K562 (cell line): ENCODE measurements around the gene DBNDD2. TPM values are rescaled to one million over a fixed set of nuclear protein-coding genes. Genes with fewer than 3 reads are reported as not detected.
A peak's percentile ranks its signal among the peaks of the same experiment; 100 is the strongest.

Experiments
- ARNT ChIP-seq, 2 experiments: fragments of 450-650 bp; IDR thresholded peaks; 2 replicates each; pipeline ENCODE4 v1.6.1; 2016; ENCODE audit warnings: mild to moderate bottlenecking in 1 of 2
- GATAD2A ChIP-seq: fragments of 450-650 bp; IDR thresholded peaks from 2 replicates; pipeline ENCODE4 v1.6.1; 2017
- LARP7 ChIP-seq: fragments of 450-650 bp; IDR thresholded peaks from 2 replicates; pipeline ENCODE4 v1.6.1; 2016
- NUFIP1 ChIP-seq: fragments of 450-650 bp; IDR thresholded peaks from 2 replicates; pipeline ENCODE4 v1.6.1; 2018; ENCODE audit not compliant: partially characterized antibody
- POU5F1 ChIP-seq: fragments of 150-350 bp; IDR thresholded peaks from 2 replicates; pipeline ENCODE4 v1.6.1; 2014; ENCODE audit warnings: borderline replicate concordance, low read length, low read depth, mild to moderate bottlenecking; ENCODE audit not compliant: partially characterized antibody
- RBM15 ChIP-seq: fragments of 200-400 bp; formaldehyde crosslinking; IDR thresholded peaks from 2 replicates; pipeline ENCODE4 v1.6.1; 2018; ENCODE audit warnings: mild to moderate bottlenecking, low read length, moderate library complexity; ENCODE audit not compliant: insufficient read depth
- RBM39 ChIP-seq: fragments of 200-400 bp; formaldehyde crosslinking; optimal IDR thresholded peaks from 2 replicates; pipeline ENCODE3; 2018; ENCODE audit warnings: low read depth, low read length
- RFX5 ChIP-seq: IDR thresholded peaks from 2 replicates; pipeline ENCODE4 v1.6.1; 2011; ENCODE audit warnings: low read depth, mild to moderate bottlenecking, improper control_type of control experiment, low read length
- STAG1 ChIP-seq: sonication (generic); formaldehyde crosslinking; IDR thresholded peaks from 2 replicates; pipeline ENCODE4 v1.5.0; 2020; ENCODE audit warnings: missing genetic modification reagents, borderline replicate concordance
- STAT5B ChIP-seq: fragments of 250-450 bp; sonication (Bioruptor Pico); IDR thresholded peaks from 2 replicates; pipeline ENCODE4 v1.8.0; 2021; ENCODE audit warnings: mild to moderate bottlenecking, inconsistent platforms
- TCF7 ChIP-seq: sonication (generic); IDR thresholded peaks from 2 replicates; pipeline ENCODE4 v1.6.1; 2016; ENCODE audit warnings: antibody characterized with exemption, borderline replicate concordance
- ZNF224 ChIP-seq: sonication (generic); formaldehyde crosslinking; IDR thresholded peaks from 2 replicates; pipeline ENCODE4 v1.8.0; 2022; ENCODE audit warnings: mild to moderate bottlenecking, missing genetic modification reagents
- ZNF24 ChIP-seq: fragments of 450-650 bp; IDR thresholded peaks from 2 replicates; pipeline ENCODE4 v1.6.1; 2016
- ZNF77 ChIP-seq: fragments of 250-450 bp; sonication (Bioruptor Pico); IDR thresholded peaks from 2 replicates; pipeline ENCODE4 v1.5.0; 2020
- ZNF778 ChIP-seq: fragments of 450-650 bp; formaldehyde crosslinking; IDR thresholded peaks from 2 replicates; pipeline ENCODE4 v1.4.0; 2020; ENCODE audit warnings: mild to moderate bottlenecking, moderate library complexity
- ZSCAN29 ChIP-seq: fragments of 450-650 bp; IDR thresholded peaks from 2 replicates; pipeline ENCODE4 v1.6.1; 2017
- polyA plus RNA-seq, 8 experiments: library from polyadenylated mRNA; depleted of rRNA in 4 of 8; stranded (reverse) in 5 of 8; unstranded in 3 of 8; fragments of >200 nt; fragmentation: Nextera tagmentation in 2 of 8; fragmentation: Illumina TruSeq in 1 of 8; extraction: Ambion mirVana in 2 of 8; extraction: Trizol in 1 of 8; gene quantifications; 2 replicates each; pipeline versions ENCODE4 v1.2.1 to v1.2.3, GENCODE V29; 2011 to 2014; ENCODE audit warnings: inconsistent platforms in 1 of 8, missing spikeins in 1 of 8
- total RNA-seq, 7 experiments: library from RNA; depleted of rRNA in 6 of 7; stranded (reverse); fragments of >200 nt in 6 of 7; fragmentation: Illumina TruSeq in 2 of 7; extraction: Trizol in 2 of 7; gene quantifications; 2 replicates each; pipeline versions ENCODE4 v1.2.1 to v1.2.3, GENCODE V29; 2011 to 2021; ENCODE audit warnings: low replicate concordance in 1 of 7
- TF ChIP-seq, protein P1 (sequence below): fragments of 250-450 bp; sonication (Bioruptor Pico); IDR thresholded peaks from 2 replicates; pipeline ENCODE4 v1.6.1; 2021; ENCODE audit warnings: mild to moderate bottlenecking
- TF ChIP-seq, protein P2 (sequence below): sonication (generic); formaldehyde crosslinking; IDR thresholded peaks from 2 replicates; pipeline ENCODE4 v1.8.1; 2023; ENCODE audit warnings: mild to moderate bottlenecking, missing genetic modification reagents
- TF ChIP-seq, protein P3 (sequence below): fragments of 250-450 bp; sonication (Bioruptor Pico); IDR thresholded peaks from 2 replicates; pipeline ENCODE4 v1.5.0; 2022; ENCODE audit warnings: mild to moderate bottlenecking
- TF ChIP-seq, protein P4 (sequence below): sonication (generic); formaldehyde crosslinking; IDR thresholded peaks from 2 replicates; pipeline ENCODE4 v1.8.1; 2022; ENCODE audit warnings: missing genetic modification reagents
- TF ChIP-seq, protein P5 (sequence below): fragments of 450-650 bp; IDR thresholded peaks from 2 replicates; pipeline ENCODE4 v1.6.1; 2016
- TF ChIP-seq, protein P6 (sequence below): fragments of 250-450 bp; sonication (Bioruptor Pico); IDR thresholded peaks from 2 replicates; pipeline ENCODE4 v1.5.1; 2021; ENCODE audit warnings: mild to moderate bottlenecking

The DBNDD2 gene
- total and polyA plus RNA-seq, 9 of the 15 experiments (the other 6 are each of a cell fraction or from before 2014, with no cell fraction given): 12.8 to 64.0 (median 35.8) TPM

DNA sequence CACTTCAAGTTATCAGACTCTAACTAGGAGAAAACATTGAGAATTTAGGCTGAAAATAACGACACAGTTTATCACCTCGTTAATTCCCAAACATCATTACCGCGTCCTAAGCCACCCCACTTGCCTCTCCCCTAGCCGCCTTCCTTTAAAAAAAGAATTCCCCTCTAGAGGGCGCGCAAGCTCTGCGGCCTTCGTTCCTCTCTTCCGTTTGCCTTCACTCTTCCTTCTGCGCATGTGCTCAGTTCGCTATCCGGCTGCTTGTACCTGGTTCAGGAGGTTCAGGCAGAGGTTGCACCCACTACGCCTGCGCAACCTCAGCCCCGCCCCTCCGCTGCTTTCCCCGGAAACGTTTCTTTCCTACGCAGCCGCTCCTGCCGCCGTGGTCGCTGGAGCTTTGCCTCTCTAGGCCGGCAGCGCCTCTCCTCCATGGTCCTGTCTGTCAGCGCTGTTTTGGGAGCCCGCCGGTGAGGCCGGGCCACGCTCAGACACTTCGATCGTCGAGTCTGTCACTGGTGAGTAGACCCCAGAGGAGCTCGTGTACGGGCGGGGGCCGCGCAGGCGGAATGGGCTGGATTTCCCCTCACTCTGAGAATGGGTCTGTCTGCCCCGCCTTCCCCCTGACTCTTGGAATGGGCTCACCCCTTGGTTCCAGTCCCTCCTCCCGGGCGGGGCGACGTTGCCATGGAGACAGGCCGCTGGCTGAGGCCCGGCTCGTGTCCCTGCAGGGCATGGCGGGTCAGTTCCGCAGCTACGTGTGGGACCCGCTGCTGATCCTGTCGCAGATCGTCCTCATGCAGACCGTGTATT is 45.1 kb upstream of the DBNDD2 start, which contains the start of gene SYS1 (continued):
- TF ChIP-seq, protein P1, sequence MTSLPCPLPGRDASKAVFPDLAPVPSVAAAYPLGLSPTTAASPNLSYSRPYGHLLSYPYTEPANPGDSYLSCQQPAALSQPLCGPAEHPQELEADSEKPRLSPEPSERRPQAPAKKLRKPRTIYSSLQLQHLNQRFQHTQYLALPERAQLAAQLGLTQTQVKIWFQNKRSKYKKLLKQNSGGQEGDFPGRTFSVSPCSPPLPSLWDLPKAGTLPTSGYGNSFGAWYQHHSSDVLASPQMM (CRISPR knock-in tag): no peak
- TF ChIP-seq, protein P2, sequence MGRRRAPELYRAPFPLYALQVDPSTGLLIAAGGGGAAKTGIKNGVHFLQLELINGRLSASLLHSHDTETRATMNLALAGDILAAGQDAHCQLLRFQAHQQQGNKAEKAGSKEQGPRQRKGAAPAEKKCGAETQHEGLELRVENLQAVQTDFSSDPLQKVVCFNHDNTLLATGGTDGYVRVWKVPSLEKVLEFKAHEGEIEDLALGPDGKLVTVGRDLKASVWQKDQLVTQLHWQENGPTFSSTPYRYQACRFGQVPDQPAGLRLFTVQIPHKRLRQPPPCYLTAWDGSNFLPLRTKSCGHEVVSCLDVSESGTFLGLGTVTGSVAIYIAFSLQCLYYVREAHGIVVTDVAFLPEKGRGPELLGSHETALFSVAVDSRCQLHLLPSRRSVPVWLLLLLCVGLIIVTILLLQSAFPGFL (CRISPR knock-in tag): no peak
- no peak for TF ChIP-seq RBM39
- 0 out of 4 replicates have a peak, but pooled peaks of 1 of the 2 experiments have one; percentile 70 for TF ChIP-seq ARNT (IDR thresholded peaks at IDR 0.05)
- no peak for TF ChIP-seq NUFIP1
- TF ChIP-seq ZNF224 (CRISPR knock-in tag): no peak
- no peak for TF ChIP-seq ZNF77 (CRISPR knock-in tag)
- TF ChIP-seq LARP7: no peak
- no peak for TF ChIP-seq ZNF778
- TF ChIP-seq ZNF24: peak; percentile 61; the same call in 1 of the 2 replicates
- TF ChIP-seq, protein P3, sequence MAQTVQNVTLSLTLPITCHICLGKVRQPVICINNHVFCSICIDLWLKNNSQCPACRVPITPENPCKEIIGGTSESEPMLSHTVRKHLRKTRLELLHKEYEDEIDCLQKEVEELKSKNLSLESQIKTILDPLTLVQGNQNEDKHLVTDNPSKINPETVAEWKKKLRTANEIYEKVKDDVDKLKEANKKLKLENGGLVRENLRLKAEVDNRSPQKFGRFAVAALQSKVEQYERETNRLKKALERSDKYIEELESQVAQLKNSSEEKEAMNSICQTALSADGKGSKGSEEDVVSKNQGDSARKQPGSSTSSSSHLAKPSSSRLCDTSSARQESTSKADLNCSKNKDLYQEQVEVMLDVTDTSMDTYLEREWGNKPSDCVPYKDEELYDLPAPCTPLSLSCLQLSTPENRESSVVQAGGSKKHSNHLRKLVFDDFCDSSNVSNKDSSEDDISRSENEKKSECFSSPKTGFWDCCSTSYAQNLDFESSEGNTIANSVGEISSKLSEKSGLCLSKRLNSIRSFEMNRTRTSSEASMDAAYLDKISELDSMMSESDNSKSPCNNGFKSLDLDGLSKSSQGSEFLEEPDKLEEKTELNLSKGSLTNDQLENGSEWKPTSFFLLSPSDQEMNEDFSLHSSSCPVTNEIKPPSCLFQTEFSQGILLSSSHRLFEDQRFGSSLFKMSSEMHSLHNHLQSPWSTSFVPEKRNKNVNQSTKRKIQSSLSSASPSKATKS: no peak
- TF ChIP-seq GATAD2A: no peak
- no peak for TF ChIP-seq POU5F1
- no peak for TF ChIP-seq STAT5B (CRISPR knock-in tag)
- TF ChIP-seq, protein P4, sequence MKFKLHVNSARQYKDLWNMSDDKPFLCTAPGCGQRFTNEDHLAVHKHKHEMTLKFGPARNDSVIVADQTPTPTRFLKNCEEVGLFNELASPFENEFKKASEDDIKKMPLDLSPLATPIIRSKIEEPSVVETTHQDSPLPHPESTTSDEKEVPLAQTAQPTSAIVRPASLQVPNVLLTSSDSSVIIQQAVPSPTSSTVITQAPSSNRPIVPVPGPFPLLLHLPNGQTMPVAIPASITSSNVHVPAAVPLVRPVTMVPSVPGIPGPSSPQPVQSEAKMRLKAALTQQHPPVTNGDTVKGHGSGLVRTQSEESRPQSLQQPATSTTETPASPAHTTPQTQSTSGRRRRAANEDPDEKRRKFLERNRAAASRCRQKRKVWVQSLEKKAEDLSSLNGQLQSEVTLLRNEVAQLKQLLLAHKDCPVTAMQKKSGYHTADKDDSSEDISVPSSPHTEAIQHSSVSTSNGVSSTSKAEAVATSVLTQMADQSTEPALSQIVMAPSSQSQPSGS (CRISPR knock-in tag): no peak
- TF ChIP-seq TCF7: no peak
- TF ChIP-seq ZSCAN29: no peak
- no peak for TF ChIP-seq RFX5
- TF ChIP-seq, protein P5, sequence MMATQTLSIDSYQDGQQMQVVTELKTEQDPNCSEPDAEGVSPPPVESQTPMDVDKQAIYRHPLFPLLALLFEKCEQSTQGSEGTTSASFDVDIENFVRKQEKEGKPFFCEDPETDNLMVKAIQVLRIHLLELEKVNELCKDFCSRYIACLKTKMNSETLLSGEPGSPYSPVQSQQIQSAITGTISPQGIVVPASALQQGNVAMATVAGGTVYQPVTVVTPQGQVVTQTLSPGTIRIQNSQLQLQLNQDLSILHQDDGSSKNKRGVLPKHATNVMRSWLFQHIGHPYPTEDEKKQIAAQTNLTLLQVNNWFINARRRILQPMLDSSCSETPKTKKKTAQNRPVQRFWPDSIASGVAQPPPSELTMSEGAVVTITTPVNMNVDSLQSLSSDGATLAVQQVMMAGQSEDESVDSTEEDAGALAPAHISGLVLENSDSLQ: peak; percentile 93
- TF ChIP-seq, protein P6, sequence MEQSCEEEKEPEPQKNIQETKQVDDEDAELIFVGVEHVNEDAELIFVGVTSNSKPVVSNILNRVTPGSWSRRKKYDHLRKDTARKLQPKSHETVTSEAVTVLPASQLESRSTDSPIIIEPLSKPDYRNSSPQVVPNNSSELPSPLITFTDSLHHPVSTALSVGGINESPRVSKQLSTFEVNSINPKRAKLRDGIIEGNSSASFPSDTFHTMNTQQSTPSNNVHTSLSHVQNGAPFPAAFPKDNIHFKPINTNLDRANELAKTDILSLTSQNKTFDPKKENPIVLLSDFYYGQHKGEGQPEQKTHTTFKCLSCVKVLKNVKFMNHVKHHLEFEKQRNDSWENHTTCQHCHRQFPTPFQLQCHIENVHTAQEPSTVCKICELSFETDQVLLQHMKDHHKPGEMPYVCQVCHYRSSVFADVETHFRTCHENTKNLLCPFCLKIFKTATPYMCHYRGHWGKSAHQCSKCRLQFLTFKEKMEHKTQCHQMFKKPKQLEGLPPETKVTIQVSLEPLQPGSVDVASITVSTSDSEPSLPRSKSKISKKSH (CRISPR knock-in tag): no peak
- TF ChIP-seq RBM15: no peak
- no peak for TF ChIP-seq STAG1 (CRISPR knock-in tag)
